ENCODE measurements around the gene LBX1. TPM values are rescaled to one million over a fixed set of nuclear protein-coding genes. Genes with fewer than 3 reads are reported as not detected.
"Not testable (repeated sequence)": the region's sequence is repeated elsewhere in the genome, so short reads cannot be mapped to it uniquely, and the experiment has no call there.

The LBX1 gene
- total RNA-seq, 4 donors from 2014 or later = 0.60 TPM; not detected in 3

- peaks cover 0 to 49% (median 14%) of the 10 kb centered on the region in 4 donors for H3K4me1 ChIP-seq
- no peaks in the 10 kb centered on the region for H3K36me3 ChIP-seq
- DNase-seq (ENCODE audit: low spot score in 2 of 2) = no peak
- H3K4me3 ChIP-seq = no peak overlapping the region
- TF ChIP-seq POLR2A (IDR thresholded peaks at IDR 0.05) (no peak), CTCF (IDR thresholded peaks at IDR 0.05) (no peak), EP300 (IDR thresholded peaks at IDR 0.05) (no peak)
- H3K27me3 ChIP-seq = peaks cover 2 to 100% of the 10 kb centered on the region in 2 donors
- 5 to 12% methylated on average over 36 to 40 of the region's 40 CpGs for WGBS, 2 donors
- H3K9me3 ChIP-seq = no peaks in the 10 kb centered on the region
- H3K27ac ChIP-seq = no peak overlapping the region
Observed at GRCh38 chr10:101215397-101216206, 13.7 kb downstream of the LBX1 start.

DNA sequence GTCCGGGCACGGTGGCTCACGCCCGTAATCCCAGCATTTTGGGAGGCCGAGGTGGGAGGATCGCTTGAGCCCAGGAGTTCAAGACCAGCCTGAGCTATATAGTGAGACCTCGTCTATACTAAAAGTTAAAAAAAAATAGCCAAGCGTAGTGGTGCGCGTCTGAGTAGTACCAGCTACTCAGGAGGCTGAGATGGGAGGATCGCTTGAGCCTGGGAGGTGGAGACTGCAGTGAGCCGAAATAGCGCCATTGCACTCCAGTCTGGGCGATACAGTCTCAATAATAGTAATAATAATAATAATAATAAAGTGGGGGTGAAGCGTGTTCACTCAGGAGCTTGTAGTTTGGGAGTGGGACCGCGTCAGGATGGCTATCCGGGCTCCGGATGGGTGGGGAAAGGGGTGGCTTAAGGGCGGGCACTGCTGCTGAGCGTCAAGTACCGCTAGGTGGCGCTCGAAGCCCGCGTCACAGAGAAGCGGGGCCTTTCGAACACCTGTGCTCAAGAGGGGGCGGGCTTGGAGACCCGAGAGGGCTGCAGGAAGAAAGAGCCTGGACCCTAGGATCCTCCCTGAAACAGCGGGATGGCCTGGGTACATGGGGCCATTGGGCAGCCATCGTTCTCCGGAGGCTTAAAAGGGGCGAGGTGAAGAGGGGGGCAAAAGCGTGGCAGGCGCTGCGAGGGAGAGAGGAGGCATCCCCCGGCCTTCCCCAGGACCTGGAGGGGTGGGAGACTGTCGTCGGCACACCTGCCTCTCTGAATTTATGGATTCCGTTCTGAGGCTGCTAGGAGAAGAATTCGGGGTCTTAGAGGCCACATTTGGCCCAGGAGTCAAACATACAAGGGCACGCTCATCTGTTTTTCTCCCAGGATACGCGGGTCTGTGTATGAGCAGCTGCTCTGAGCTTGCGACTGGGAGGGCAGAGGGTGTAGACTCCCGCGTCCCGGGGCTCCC, 14.5 kb downstream of the LBX1 start:
- Histone ChIP-seq H3K9me3 (no peaks in the 10 kb centered on the region), H3K4me3 (no peak overlapping the region), H3K36me3 (no peaks in the 10 kb centered on the region), H3K27ac (no peak overlapping the region), H3K27me3 (peaks cover 2 to 100% of the 10 kb centered on the region in 2 donors), H3K4me1 (peaks cover 0 to 49% (median 14%) of the 10 kb centered on the region in 4 donors)
- WGBS, 2 donors = 12 to 16% methylated on average over 48 to 49 of the region's 49 CpGs
- DNase-seq (ENCODE audit: low spot score in 2 of 2) = peak in 1 of 2 donors; percentile 45
- no peak for TF ChIP-seq POLR2A (IDR thresholded peaks at IDR 0.05)
- TF ChIP-seq EP300 (IDR thresholded peaks at IDR 0.05) = no peak
- peak; percentile 76 to 86 (median 80) for TF ChIP-seq CTCF (IDR thresholded peaks at IDR 0.05)

- no peak for TF ChIP-seq EP300 (IDR thresholded peaks at IDR 0.05)
- TF ChIP-seq POLR2A (IDR thresholded peaks at IDR 0.05) = no peak
- TF ChIP-seq CTCF (IDR thresholded peaks at IDR 0.05) = no peak
- 69 to 78% methylated on average over 5 of the region's 5 CpGs for WGBS, 2 donors
- Histone ChIP-seq H3K27ac (no peak overlapping the region), H3K9me3 (peaks cover 0 to 8% (median 0%) of the 10 kb centered on the region in 4 donors), H3K4me3 (no peak overlapping the region), H3K36me3 (no peaks in the 10 kb centered on the region), H3K27me3 (peaks cover 0 to 96% of the 10 kb centered on the region in 2 donors), H3K4me1 (peaks cover 0 to 1% (median 0%) of the 10 kb centered on the region in 4 donors)
- DNase-seq (ENCODE audit: low spot score in 2 of 2) = no peak
Observed at GRCh38 chr10:101208543-101208942, 20.7 kb downstream of the LBX1 start.

- peaks cover 0 to 92% of the 10 kb centered on the region in 2 donors for H3K27me3 ChIP-seq
- H3K9me3 ChIP-seq = peaks cover 0 to 8% (median 0%) of the 10 kb centered on the region in 4 donors
- H3K4me1 ChIP-seq = no peaks in the 10 kb centered on the region
- no peak for DNase-seq (ENCODE audit: low spot score in 2 of 2)
- TF ChIP-seq POLR2A (IDR thresholded peaks at IDR 0.05) (no peak), EP300 (IDR thresholded peaks at IDR 0.05) (no peak), CTCF (IDR thresholded peaks at IDR 0.05) (no peak)
- 20 to 34% methylated on average over 2 of the region's 2 CpGs for WGBS, 2 donors
- H3K27ac ChIP-seq = no peak overlapping the region
- no peak overlapping the region for H3K4me3 ChIP-seq
- H3K36me3 ChIP-seq = no peaks in the 10 kb centered on the region
Observed at GRCh38 chr10:101207026-101207425, 22.2 kb downstream of the LBX1 start.

GRCh38 chr10:101202667-101203066, 26.6 kb downstream of the LBX1 start:
- not testable (repeated sequence) for H3K9me3 ChIP-seq; DNase-seq (ENCODE audit: low spot score in 2 of 2); H3K27ac ChIP-seq; H3K4me3 ChIP-seq; H3K36me3 ChIP-seq; H3K4me1 ChIP-seq
- peaks cover 0 to 54% of the 10 kb centered on the region in 2 donors for H3K27me3 ChIP-seq
- 68 to 70% methylated on average over 4 of the region's 4 CpGs for WGBS, 2 donors

GRCh38 chr10:101198326-101198977, 30.8 kb downstream of the LBX1 start:
- not testable (repeated sequence) for H3K4me3 ChIP-seq; H3K9me3 ChIP-seq; H3K27ac ChIP-seq; DNase-seq (ENCODE audit: low spot score in 2 of 2); H3K36me3 ChIP-seq; H3K4me1 ChIP-seq
- peaks cover 0 to 31% of the 10 kb centered on the region in 2 donors for H3K27me3 ChIP-seq
- 75 to 76% methylated on average over 8 of the region's 8 CpGs for WGBS, 2 donors
